ENCODE data around the gene ZFYVE9. TPM values are rescaled to one million over a fixed set of nuclear protein-coding genes. Genes with fewer than 3 reads are reported as not detected.

Gene ZFYVE9
- total and polyA plus RNA-seq, 2 of the 8 experiments (the other 6 are each of a cell fraction or from before 2014, with no cell fraction given) = 5.8 to 26.5 TPM

DNA sequence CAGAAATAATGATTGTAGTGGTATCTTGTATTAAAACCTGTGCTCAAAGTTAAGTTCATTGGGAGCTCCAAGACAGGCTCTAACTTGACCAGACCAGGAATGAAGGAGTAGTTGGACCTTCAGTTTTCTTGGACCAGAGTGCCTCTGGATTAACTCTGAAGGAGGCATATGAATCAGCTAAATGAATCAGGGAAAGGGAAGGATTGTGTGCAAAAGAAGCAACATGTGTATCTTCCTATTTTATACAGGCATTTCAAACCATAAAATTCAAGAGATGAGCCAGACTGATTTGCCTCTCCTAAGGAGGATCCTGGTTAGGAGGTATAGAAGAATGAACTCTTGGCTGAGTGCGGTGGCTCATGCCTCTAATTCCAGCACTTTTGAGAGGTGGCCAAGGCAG is 152.7 kb downstream of the ZFYVE9 start:
- no peak overlapping the region for H4K8ac ChIP-seq (ENCODE audit: extremely low read depth, insufficient read depth, low read length)
- no peaks in the 10 kb centered on the region for H3K9me3 ChIP-seq (ENCODE audit: insufficient read depth in 2 of 2, low read depth in 1 of 2, low read length in 1 of 2)
- CTCF ChIA-PET (ENCODE audit: partially characterized antibody) = interaction anchor here (1.3 to 3.8 kb wide), 6 partner anchors 9 to 172 kb away, joined by 3 to 11 read pairs (median 5); no protein-coding TSS in a partner anchor
- no peaks in the 10 kb centered on the region for H3K27me3 ChIP-seq (replicated peaks in 1 of 4; ENCODE audit: control insufficient read depth in 3 of 4, extremely low read depth in 1 of 4, insufficient read depth in 3 of 4, low read length in 3 of 4)
- 0 out of 2 replicates have a peak, but pooled peaks cover under 1% of the 10 kb centered on the region for H3K79me1 ChIP-seq (ENCODE audit: low read depth, low read length)
- no peak overlapping the region for H2BK12ac ChIP-seq (ENCODE audit: low read depth, low read length)
- H2BK20ac ChIP-seq (ENCODE audit: low read length) = no peak overlapping the region
- H3K4me2 ChIP-seq (ENCODE audit: insufficient read depth in 1 of 2, low read depth in 2 of 2, low read length in 2 of 2) = no peak overlapping the region
- H2BK15ac ChIP-seq (ENCODE audit: low read length) = no peak overlapping the region
- no peaks in the 10 kb centered on the region for H3K79me2 ChIP-seq (ENCODE audit: control insufficient read depth in 1 of 2, insufficient read depth in 2 of 2, low read length in 2 of 2)
- POLR2A ChIA-PET (ENCODE audit: partially characterized antibody) = interaction anchor here (1.0 kb wide), 1 partner anchor 9 kb away, joined by 3 read pairs; no protein-coding TSS in a partner anchor
- H3K56ac ChIP-seq (replicated peaks; ENCODE audit: insufficient read length, low read depth, low read length) = no peak overlapping the region
- H3K27ac ChIP-seq (ENCODE audit: low read depth, low read length) = no peak overlapping the region
- no peaks in the 10 kb centered on the region for H4K20me1 ChIP-seq (replicated peaks in 1 of 2; ENCODE audit: control insufficient read depth in 1 of 2, insufficient read depth in 2 of 2, low read length in 2 of 2)
- TF ChIP-seq, protein P1, sequence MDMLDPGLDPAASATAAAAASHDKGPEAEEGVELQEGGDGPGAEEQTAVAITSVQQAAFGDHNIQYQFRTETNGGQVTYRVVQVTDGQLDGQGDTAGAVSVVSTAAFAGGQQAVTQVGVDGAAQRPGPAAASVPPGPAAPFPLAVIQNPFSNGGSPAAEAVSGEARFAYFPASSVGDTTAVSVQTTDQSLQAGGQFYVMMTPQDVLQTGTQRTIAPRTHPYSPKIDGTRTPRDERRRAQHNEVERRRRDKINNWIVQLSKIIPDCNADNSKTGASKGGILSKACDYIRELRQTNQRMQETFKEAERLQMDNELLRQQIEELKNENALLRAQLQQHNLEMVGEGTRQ (IDR thresholded peaks at IDR 0.05; ENCODE audit: low read length) = no peak
- H2BK5ac ChIP-seq (ENCODE audit: low read depth, low read length) = no peak overlapping the region
- no peak overlapping the region for H2BK120ac ChIP-seq (replicated peaks; ENCODE audit: low read depth, low read length)
- H3K36me3 ChIP-seq (ENCODE audit: control insufficient read depth in 2 of 4, insufficient read depth in 4 of 4, low read length in 3 of 4) = peaks cover 0 to 5% (median 0%) of the 10 kb centered on the region in 4 experiments; a peak in 1 of 8 replicates
- H3K14ac ChIP-seq (ENCODE audit: insufficient read length) = no peak overlapping the region
- DNase-seq (ENCODE audit: low read depth in 1 of 2, low spot score in 2 of 2) = no peak
- H3K23ac ChIP-seq (ENCODE audit: insufficient read length) = no peak overlapping the region
- FAIRE-seq = no peak
- no peak overlapping the region for H2AFZ ChIP-seq (ENCODE audit: low read length)
- H3K18ac ChIP-seq (ENCODE audit: extremely low read depth, low read length) = no peak overlapping the region
- H3K4me1 ChIP-seq (replicated peaks in 1 of 4; ENCODE audit: control insufficient read depth in 3 of 4, insufficient read depth in 4 of 4, low read length in 3 of 4) = no peaks in the 10 kb centered on the region
- H3K4ac ChIP-seq (replicated peaks; ENCODE audit: insufficient read length, low read depth, low read length) = no peak overlapping the region
- no peak overlapping the region for H3K4me3 ChIP-seq (ENCODE audit: extremely low read depth in 1 of 4, insufficient read depth in 2 of 4, low read depth in 3 of 4, low read length in 4 of 4)
- no peak overlapping the region for H4K91ac ChIP-seq (replicated peaks; ENCODE audit: insufficient read length, low read length)
- H4K5ac ChIP-seq (ENCODE audit: insufficient read length, low read depth, low read length) = no peak overlapping the region
- no peaks in the 10 kb centered on the region for H3K23me2 ChIP-seq (ENCODE audit: low read depth, low read length)
- H2AK5ac ChIP-seq (ENCODE audit: low read depth, low read length) = no peak overlapping the region
- no peak overlapping the region for H3K9ac ChIP-seq (replicated peaks in 1 of 4; ENCODE audit: extremely low read depth in 1 of 4, low read depth in 3 of 4, low read length in 3 of 4)
- 94% methylated on average over 1 of the region's 1 CpG; no CpG with 5 or more reads in 1 of the 2 experiments for WGBS, 2 experiments (ENCODE audit: extremely low coverage in 1 of 2, insufficient coverage in 1 of 2, insufficient read length in 1 of 2, insufficient replicate concordance in 2 of 2, low coverage in 1 of 2, low lambda C conversion rate in 2 of 2, missing lambda C conversion rate in 1 of 2)

Measured in H1 (cell line).